ENCODE results near the gene ABCF2.
A peak's percentile ranks its signal among the peaks of the same experiment; 100 is the strongest.

Gene ABCF2

DNA sequence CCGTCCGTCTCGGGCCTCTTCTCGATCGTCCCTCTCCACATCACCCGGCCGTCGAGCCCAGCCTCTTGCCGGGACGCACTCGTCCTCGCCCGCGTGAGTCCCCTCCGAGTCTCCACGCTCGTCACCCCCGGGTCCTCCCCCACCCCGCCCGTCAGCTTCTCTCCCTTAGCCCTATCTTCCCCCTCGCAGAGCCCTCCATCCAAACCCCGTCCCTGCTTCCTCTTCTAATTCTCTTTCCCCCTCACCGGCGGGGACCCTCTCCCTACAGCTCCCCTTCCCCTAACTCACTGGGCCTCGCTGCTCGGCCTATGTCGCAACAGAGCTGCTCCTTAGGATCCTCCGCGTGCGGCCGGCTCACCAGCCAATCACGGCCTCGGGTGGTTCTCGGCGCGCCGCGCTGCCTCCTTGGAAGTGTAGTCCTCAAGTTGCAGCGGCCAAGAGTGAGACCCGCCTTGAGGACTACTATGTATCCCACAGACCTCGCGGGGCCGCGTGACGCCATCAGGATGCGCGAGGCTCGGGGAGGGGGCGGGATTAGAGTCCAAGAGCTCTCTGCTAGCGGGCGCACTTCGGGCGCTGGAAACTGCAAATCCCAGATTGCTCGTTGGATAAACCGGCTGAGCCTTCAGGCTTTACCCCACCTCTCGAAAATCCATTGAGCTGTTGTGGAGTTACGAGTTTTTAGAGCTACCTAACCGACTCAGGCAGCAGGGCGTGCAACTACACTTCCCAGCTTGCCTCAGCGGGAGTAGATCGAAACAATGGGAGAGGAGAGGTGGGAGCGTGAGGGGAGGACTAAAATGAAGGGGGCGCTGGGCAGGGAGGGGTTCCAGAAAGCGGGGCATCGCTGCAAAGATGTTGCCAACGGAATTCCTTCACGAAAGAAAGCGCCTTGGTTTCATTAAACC lies at the start of gene ABCF2:
ABCF2 (minus strand) TSS at position 331 of the 908 bp plus-strand sequence. CDS start 747 bp downstream, outside the sequence.
- H3K36me3 Mint-ChIP-seq (ENCODE audit: low read depth) = peaks cover 29% of the 10 kb centered on the region

DNA sequence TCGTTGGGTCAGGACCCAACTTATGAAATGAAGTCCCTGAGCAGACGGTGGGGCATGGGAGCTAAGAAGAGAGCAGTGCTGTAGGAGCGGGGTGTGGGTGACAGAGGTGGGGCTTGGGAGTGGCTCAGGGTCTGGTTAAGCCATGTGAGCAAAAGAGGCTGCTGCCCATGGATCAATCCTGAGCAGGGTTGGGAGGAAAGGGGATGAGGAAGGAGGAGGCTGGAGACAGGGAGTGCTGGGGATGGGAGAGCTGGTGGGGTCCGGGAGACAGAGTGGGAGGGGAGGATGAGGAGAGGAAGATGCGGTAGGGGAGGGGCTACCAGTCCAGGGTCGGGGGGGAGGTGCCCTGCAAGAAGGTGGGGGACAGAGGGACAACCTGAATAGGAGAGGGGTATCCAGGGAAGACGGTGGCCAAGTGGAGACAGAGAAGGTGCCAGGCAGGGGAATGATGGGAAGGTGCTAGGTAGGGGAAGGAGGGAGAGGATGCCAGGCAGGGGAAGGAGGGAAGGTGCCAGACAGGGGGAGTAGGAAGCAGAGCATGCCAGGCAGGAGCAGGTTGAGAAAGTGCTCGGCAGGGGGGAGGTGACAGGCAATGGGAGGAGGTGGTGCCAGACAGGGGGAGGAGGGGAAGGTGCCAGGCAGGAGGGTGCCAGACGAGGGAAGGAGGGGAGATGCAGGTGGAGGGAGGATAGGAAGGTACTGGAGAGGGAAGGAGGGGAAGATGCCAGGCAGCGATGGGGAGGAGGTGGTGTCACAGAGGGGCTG lies 49.0 kb upstream of the ABCF2 start:
- Mint-ChIP-seq H3K4me3 (peak overlapping the region; percentile 75 to 80 (median 76)), H3K36me3 (ENCODE audit: low read depth) (no peaks in the 10 kb centered on the region), H3K4me1 (peaks cover 29% of the 10 kb centered on the region), H3K27ac (peak overlapping the region in 1 of 3 experiments; percentile 38), H3K27me3 (ENCODE audit: low read depth) (peaks cover 29% of the 10 kb centered on the region), H3K9me3 (no peaks in the 10 kb centered on the region)
- TF ChIP-seq, protein P1, sequence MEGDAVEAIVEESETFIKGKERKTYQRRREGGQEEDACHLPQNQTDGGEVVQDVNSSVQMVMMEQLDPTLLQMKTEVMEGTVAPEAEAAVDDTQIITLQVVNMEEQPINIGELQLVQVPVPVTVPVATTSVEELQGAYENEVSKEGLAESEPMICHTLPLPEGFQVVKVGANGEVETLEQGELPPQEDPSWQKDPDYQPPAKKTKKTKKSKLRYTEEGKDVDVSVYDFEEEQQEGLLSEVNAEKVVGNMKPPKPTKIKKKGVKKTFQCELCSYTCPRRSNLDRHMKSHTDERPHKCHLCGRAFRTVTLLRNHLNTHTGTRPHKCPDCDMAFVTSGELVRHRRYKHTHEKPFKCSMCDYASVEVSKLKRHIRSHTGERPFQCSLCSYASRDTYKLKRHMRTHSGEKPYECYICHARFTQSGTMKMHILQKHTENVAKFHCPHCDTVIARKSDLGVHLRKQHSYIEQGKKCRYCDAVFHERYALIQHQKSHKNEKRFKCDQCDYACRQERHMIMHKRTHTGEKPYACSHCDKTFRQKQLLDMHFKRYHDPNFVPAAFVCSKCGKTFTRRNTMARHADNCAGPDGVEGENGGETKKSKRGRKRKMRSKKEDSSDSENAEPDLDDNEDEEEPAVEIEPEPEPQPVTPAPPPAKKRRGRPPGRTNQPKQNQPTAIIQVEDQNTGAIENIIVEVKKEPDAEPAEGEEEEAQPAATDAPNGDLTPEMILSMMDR (IDR thresholded peaks at IDR 0.05; ENCODE audit: unreplicated experiment in 3 of 3) = no peak

More for the DNA sequence above, at the start of gene ABCF2:
- Mint-ChIP-seq H3K4me1 (peaks cover 39% of the 10 kb centered on the region), H3K27me3 (ENCODE audit: low read depth) (no peaks in the 10 kb centered on the region), H3K27ac (peak within 1 kb of the TSS; percentile 99), H3K4me3 (peak within 1 kb of the TSS; percentile 94 to 98 (median 95)), H3K9me3 (no peaks in the 10 kb centered on the region)
- TF ChIP-seq, protein P1 (IDR thresholded peaks at IDR 0.05; ENCODE audit: unreplicated experiment in 3 of 3) = no peak

DNA sequence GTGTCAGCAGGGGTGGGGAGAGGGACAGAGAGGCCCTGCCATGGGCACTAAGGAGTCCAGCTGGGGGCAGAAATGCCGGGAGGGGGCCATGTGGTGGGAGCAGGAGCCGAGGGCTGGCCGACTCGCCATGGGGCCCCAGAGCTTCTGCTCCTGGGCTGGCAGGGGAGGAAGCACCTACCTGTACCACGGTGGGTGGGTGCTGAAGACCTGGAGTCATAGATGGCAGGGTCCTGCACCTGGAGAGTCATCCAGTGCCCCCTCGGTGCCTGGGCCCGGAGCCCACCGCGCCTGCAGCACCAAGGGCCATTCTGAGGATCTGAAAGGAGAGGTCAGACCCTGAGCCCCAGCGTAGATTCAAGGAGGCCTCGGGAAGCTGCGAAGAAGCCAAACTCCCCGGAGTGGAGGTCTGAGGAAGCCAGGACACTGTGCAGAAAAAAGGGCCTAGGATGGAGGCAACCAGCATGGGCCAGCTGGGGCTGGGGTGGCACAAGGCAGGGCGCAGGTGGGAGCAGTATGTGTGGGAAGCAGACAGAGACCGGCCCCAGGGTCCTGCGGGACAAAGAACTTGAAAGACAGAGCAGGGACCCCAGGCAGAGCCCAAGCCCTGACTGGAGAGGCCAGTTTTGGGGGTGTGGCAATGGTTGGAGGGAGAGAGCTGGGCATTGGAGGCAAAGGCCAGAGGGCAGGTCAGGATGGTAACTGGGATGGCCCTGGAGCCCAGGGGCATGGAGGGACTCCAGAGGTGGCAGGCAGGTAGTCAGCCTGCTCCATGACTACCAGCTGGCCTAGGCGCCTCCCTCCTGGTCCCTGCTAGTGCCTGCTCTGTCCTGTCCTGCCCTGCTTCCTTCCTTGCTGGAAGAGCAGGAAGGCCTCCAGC lies 48.2 kb upstream of the ABCF2 start:
- Mint-ChIP-seq H3K27me3 (ENCODE audit: low read depth) (peaks cover 22% of the 10 kb centered on the region), H3K27ac (peak overlapping the region in 1 of 3 experiments; percentile 38), H3K4me3 (peak overlapping the region; percentile 75 to 80 (median 76)), H3K4me1 (peaks cover 25% of the 10 kb centered on the region), H3K9me3 (no peaks in the 10 kb centered on the region), H3K36me3 (ENCODE audit: low read depth) (no peaks in the 10 kb centered on the region)
- TF ChIP-seq, protein P1 (IDR thresholded peaks at IDR 0.05; ENCODE audit: unreplicated experiment in 3 of 3) = no peak

DNA sequence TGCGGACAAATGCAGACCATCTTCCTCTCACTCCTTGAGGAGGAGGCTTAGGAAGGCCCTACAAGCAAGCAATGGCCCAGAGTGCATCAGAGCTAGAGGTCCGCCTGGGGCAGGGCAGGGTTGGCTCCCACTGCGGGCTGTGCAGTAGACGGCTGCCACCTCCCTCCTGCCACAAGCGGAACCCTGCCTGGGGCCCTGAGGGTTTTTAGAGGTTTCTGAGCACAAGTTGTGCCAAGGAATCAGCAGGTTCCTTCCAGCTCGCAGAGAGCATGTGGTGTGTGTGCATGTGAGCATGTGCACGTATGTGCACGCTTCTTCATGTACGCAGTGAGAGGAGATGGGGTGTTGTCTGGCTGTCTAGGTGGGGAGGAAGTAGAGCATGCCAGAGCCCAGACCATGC lies 47.4 kb upstream of the ABCF2 start:
- no peaks in the 10 kb centered on the region for H3K36me3 Mint-ChIP-seq (ENCODE audit: low read depth)
- H3K4me3 Mint-ChIP-seq = peak overlapping the region; percentile 31 to 70 (median 66)
- TF ChIP-seq, protein P1 (IDR thresholded peaks at IDR 0.05; ENCODE audit: unreplicated experiment in 3 of 3) = no peak
- H3K4me1 Mint-ChIP-seq = peaks cover 31% of the 10 kb centered on the region
- peak overlapping the region in 1 of 3 experiments; percentile 38 for H3K27ac Mint-ChIP-seq
- H3K27me3 Mint-ChIP-seq (ENCODE audit: low read depth) = peaks cover 25% of the 10 kb centered on the region
- H3K9me3 Mint-ChIP-seq = no peaks in the 10 kb centered on the region

DNA sequence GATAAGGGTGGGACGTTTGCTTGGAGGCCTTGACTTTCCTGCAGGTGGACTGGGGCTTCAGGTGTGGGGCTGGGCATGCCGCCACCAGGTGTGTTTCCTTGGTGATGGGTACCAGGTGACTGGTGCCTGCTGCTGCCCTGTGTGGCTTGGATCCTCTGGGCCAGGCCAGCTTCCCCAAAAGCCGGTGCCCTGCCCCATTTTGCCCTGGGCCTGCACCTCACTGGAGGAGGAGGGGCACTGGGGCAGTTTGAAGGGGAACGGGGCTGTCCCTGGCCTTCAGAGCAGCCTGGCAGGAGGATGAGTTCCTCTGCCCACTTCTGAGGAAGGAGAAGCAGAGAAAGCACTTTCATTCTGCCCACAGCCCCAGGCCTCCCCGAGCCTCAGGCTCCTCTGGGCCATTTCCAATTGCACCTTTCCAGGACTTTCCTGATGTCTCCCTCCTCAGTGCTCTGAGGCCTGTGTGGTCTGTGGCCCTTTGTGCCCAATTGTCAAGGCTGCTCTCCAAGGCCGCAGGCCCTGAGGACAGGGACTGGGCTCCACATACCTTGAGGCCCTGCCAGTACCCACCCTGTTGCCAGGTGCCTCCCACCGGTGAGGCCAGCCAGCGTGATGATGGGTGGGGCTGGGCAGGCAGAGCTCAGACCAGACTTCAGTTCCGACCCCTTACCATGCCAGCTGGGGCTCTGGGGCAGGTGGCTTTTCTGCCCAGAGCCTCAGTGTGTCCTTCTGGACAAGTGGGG lies 46.8 kb upstream of the ABCF2 start:
- Mint-ChIP-seq H3K36me3 (ENCODE audit: low read depth) (no peaks in the 10 kb centered on the region), H3K4me1 (peaks cover 32% of the 10 kb centered on the region), H3K4me3 (no peak overlapping the region), H3K27me3 (ENCODE audit: low read depth) (peaks cover 25% of the 10 kb centered on the region), H3K9me3 (no peaks in the 10 kb centered on the region), H3K27ac (no peak overlapping the region)
- TF ChIP-seq, protein P1 (IDR thresholded peaks at IDR 0.05; ENCODE audit: unreplicated experiment in 3 of 3) = no peak

Measured in nephron (organoid).